Measurements from ENCODE around the gene LGALS9. TPM values are rescaled to one million over a fixed set of nuclear protein-coding genes. Genes with fewer than 3 reads are reported as not detected.

The LGALS9 gene
- polyA plus RNA-seq, 2 of the 4 experiments (the other 2 are of a cell fraction) = 1.2 to 1.5 TPM

DNA sequence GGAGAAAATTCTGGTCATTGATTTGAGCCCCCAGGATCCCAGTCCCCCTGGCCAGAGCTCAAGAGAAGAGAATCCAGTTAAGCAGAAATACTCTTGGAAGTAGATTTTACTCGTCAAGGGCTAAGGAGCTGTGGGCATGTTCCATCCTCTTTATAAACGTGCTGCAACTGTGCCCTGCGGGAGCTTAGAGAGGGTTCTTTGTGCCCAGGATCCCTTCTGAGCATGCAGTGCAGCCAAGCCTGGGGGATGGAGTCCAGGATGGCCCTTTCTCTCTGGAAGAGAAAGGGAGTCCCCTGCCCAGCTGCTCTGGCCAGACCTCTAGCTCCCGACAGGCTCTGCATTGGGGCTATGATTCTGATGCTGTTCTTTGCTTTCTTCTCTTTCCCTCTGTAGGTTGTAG is 9.5 kb upstream of the LGALS9 start:
- no peaks in the 10 kb centered on the region for H3K9me3 ChIP-seq
- DNase-seq (ENCODE audit: low read depth in 1 of 2, low spot score in 1 of 2) (no peak), ATAC-seq (no peak), FAIRE-seq (no peak)
- CTCF ChIA-PET = interaction anchor here (0.8 to 3.4 kb wide), 10 partner anchors 10 to 258 kb away, joined by 3 to 25 read pairs (median 5); no protein-coding TSS in a partner anchor
- H3K27ac ChIP-seq = no peak overlapping the region
- POLR2A ChIA-PET = no interaction called here
- WGBS (ENCODE audit: missing lambda C conversion rate) = 88% methylated on average over 4 of the region's 4 CpGs
- H3K4me1 ChIP-seq = no peaks in the 10 kb centered on the region
- TF ChIP-seq ZC3H11A (IDR thresholded peaks at IDR 0.05) = no peak
- TF ChIP-seq POLR2A (IDR thresholded peaks at IDR 0.05; ENCODE audit: low read length) = no peak
- no peak for TF ChIP-seq HES2 (IDR thresholded peaks at IDR 0.05)
- TF ChIP-seq TP53 (CRISPR knock-in tag; IDR thresholded peaks at IDR 0.05) = no peak
- no peak for TF ChIP-seq FOSB (CRISPR knock-in tag; IDR thresholded peaks at IDR 0.05)
- TF ChIP-seq KDM5A (IDR thresholded peaks at IDR 0.05) = no peak
- no peak for TF ChIP-seq BHLHE40 (IDR thresholded peaks at IDR 0.05; ENCODE audit: low read depth, low read length)
- no peak for TF ChIP-seq ELK1 (IDR thresholded peaks at IDR 0.05; ENCODE audit: low read depth, low read length)
- no peak overlapping the region for H3K4me3 ChIP-seq
- no peak overlapping the region for H3K4me2 ChIP-seq

DNA sequence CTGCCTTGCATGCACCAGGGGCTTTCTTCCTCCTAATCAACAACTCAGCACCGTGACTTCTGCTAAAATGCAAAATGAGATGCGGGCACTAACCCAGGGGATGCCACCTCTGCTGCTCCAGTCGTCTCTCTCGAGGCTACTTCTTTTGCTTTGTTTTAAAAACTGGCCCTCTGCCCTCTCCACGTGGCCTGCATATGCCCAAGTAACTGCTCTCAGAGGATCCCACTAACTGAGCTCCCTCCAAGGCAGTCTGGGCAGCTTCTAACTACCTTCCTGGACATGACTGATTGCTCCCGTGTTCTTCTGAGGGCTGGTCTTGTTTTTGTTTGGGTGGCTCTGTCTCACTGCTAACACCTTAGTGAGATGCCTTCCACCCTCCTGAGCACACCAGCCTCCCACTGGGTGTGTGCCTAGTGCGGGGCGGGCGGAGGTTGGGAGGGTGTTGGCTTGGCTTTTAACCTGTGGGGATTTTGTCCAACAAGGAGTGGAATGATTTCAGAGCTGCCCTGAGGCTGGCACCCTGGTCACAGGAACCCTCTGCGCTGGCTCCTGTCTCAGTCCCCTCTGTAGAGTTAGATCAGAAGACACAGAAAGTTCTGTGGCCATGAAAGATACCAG is 8.9 kb upstream of the LGALS9 start:
- ChIA-PET POLR2A (no interaction called here), CTCF (interaction anchor here (1.0 to 3.4 kb wide), 9 partner anchors 11 to 138 kb away, joined by 3 to 25 read pairs (median 7); no protein-coding TSS in a partner anchor)
- Histone ChIP-seq H3K4me1 (no peaks in the 10 kb centered on the region), H3K4me2 (no peak overlapping the region), H3K27ac (no peak overlapping the region), H3K9me3 (no peaks in the 10 kb centered on the region), H3K4me3 (no peak overlapping the region)
- 77% methylated on average over 10 of the region's 10 CpGs for WGBS (ENCODE audit: missing lambda C conversion rate)
- no peak for ATAC-seq
- TF ChIP-seq PBX3 (IDR thresholded peaks at IDR 0.05) (no peak), EP300 (IDR thresholded peaks at IDR 0.05) (no peak), HOXA7 (CRISPR knock-in tag; IDR thresholded peaks at IDR 0.05) (no peak), HES2 (IDR thresholded peaks at IDR 0.05) (no peak), HOXB13 (CRISPR knock-in tag; IDR thresholded peaks at IDR 0.05; ENCODE audit: low read depth) (no peak), HMGXB4 (CRISPR knock-in tag; IDR thresholded peaks at IDR 0.05; ENCODE audit: borderline replicate concordance) (no peak), HDAC2 (IDR thresholded peaks at IDR 0.05) (no peak), ZFP36 (IDR thresholded peaks at IDR 0.05; ENCODE audit: borderline replicate concordance, partially characterized antibody) (no peak), BHLHE40 (IDR thresholded peaks at IDR 0.05; ENCODE audit: low read depth, low read length) (no peak), NR3C1 (IDR thresholded peaks at IDR 0.05) (no peak)
- TF ChIP-seq, protein P1, sequence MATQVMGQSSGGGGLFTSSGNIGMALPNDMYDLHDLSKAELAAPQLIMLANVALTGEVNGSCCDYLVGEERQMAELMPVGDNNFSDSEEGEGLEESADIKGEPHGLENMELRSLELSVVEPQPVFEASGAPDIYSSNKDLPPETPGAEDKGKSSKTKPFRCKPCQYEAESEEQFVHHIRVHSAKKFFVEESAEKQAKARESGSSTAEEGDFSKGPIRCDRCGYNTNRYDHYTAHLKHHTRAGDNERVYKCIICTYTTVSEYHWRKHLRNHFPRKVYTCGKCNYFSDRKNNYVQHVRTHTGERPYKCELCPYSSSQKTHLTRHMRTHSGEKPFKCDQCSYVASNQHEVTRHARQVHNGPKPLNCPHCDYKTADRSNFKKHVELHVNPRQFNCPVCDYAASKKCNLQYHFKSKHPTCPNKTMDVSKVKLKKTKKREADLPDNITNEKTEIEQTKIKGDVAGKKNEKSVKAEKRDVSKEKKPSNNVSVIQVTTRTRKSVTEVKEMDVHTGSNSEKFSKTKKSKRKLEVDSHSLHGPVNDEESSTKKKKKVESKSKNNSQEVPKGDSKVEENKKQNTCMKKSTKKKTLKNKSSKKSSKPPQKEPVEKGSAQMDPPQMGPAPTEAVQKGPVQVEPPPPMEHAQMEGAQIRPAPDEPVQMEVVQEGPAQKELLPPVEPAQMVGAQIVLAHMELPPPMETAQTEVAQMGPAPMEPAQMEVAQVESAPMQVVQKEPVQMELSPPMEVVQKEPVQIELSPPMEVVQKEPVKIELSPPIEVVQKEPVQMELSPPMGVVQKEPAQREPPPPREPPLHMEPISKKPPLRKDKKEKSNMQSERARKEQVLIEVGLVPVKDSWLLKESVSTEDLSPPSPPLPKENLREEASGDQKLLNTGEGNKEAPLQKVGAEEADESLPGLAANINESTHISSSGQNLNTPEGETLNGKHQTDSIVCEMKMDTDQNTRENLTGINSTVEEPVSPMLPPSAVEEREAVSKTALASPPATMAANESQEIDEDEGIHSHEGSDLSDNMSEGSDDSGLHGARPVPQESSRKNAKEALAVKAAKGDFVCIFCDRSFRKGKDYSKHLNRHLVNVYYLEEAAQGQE (IDR thresholded peaks at IDR 0.05) = no peak
- TF ChIP-seq, protein P2, sequence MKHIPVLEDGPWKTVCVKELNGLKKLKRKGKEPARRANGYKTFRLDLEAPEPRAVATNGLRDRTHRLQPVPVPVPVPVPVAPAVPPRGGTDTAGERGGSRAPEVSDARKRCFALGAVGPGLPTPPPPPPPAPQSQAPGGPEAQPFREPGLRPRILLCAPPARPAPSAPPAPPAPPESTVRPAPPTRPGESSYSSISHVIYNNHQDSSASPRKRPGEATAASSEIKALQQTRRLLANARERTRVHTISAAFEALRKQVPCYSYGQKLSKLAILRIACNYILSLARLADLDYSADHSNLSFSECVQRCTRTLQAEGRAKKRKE (CRISPR knock-in tag; IDR thresholded peaks at IDR 0.05; ENCODE audit: low read depth) = no peak
- no peak for FAIRE-seq
- no peak for DNase-seq (ENCODE audit: low read depth in 1 of 2, low spot score in 1 of 2)
